HG03139 (cell line): ENCODE measurements around the gene FAM193A.
"Not testable (repeated sequence)": the region's sequence is repeated elsewhere in the genome, so short reads cannot be mapped to it uniquely, and the experiment has no call there.

Source experiments
- ATAC-seq: cut with Tn5 transposase; IDR thresholded peaks from one replicate; pipeline ENCODE4 v1.9.1; 2021; ENCODE audit not compliant: unreplicated experiment

Gene FAM193A

DNA sequence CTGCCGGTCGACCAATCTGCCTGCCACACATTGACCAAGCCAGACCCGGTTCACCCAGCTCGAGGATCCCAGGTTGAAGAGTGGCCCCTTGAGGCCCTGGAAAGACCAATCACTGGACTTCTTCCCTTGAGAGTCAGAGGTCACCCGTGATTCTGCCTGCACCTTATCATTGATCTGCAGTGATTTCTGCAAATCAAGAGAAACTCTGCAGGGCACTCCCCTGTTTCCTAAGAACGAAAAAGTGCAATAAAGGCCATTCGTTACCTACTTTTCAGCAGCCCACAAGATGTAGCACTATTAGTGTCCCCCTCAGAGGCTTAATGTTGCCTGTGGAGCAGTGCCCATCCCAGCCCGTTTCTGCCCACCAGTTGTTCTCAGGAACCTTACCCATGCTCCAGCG lies 22.3 kb upstream of the FAM193A start:
- ATAC-seq = not testable (repeated sequence)

DNA sequence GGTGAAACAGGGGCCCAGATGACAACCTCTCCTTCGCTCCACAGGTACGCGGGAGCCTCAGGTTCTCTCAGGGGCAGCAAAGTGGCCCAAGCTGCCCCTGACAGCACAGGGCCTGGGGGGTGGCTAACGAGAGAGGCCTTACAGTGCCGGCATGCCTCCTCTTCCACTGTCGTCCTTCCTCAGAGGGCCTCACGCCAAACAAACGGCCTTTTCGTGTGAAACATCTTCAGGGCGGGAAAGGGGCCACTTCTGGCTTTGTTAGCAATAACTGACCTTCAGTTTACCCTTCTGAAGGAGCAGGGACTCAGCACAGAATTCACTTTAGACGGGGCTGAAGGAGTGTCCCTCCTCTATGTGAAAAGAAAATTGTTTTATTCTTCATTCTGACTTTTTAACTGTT lies 21.5 kb upstream of the FAM193A start:
- not testable (repeated sequence) for ATAC-seq

DNA sequence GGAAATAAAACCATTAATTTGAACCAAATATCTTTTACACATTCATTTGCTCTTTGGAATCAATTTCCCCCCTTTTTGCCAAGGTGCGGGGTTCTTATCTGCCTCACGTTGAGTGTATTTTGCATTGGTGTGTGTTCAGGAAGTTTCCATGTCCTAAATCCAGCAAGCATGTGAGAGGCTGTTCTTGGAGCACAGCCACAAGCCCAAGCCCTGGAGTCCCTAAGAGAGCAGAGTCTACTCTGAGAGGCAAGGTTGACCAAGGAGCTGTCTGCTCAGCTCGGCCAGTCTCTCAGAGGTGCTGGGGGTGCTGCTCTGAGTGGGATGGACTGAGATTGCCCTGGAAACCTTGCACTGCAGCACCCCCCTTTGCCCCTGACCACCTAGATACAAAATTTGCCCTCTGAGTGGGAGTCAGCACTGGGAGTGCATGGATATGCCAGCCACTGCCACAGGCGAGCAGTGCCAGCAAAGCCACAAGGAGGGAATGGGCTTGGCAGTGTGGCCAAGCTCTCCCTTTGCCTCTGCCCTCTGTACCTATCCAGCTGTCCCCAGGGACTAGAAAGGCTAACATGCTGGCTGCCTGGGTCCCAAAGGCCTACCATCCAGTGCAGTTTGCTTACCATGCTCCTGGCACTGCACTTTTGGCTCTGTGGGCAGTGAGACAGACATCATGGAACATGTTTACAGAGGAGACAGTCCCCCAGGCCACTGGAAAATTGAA lies 20.5 kb upstream of the FAM193A start:
- ATAC-seq = no peak

DNA sequence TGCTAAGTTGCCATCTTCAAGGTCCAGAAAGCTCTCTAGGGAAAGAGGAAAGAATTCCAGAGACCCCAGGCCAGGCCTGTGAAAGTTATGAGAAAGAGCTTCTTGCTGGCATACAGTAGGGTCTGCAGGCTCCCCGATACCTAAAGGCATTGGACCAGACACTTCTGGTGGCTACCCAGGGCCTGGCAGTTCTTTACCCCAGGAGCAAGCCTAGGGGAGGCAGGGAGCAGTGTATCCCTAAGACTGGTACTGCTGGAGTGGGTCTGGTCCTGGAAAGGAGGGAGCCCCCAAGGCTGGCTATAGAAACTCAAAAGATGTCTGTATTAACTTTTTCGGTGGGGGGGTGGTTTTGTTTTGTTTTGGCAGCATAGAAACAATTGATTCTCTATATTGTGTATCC lies 19.8 kb upstream of the FAM193A start:
- no peak for ATAC-seq

DNA sequence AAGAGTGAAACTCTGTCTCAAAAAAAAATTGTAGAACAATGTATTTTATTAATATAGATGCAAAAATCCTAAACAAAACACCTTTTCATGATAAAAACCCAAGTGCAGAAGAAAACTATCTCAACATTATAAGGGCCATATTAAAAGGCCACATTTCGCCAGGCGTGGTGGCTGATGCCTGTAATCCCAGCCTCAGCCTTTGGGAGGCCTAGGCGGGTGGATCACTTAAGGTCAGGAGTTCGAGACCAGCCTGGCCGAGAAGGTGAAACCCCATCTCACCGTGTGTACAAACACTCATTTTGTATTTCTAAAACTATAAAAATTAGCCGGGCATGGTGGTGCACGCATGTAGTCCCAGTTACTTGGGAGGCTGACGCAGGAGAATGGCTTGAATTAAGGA lies 9.9 kb upstream of the FAM193A start:
- no peak for ATAC-seq

DNA sequence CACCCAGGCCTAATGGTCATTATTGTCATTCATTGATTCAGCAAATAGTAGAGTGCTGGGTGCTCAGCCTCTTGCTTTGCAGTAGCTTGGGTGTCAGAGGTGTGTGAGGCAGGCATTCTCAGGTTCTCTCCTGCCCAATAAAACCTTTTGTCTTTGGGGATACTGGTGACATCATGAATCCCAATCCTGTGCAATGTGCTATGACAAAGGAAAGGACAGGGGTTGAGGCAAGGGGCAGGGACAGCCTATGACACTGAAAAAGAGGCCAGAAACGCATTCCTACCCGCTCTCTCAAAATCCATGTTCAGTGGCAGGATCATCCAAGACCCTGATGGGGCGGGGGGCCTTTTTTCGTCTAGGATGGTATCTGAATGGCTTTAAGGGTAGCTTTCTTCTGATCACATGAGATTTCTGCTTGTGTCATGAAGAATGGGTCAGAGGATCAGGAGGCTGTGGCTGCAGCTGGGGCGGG lies 1.5 kb upstream of the FAM193A start:
- no peak for ATAC-seq

DNA sequence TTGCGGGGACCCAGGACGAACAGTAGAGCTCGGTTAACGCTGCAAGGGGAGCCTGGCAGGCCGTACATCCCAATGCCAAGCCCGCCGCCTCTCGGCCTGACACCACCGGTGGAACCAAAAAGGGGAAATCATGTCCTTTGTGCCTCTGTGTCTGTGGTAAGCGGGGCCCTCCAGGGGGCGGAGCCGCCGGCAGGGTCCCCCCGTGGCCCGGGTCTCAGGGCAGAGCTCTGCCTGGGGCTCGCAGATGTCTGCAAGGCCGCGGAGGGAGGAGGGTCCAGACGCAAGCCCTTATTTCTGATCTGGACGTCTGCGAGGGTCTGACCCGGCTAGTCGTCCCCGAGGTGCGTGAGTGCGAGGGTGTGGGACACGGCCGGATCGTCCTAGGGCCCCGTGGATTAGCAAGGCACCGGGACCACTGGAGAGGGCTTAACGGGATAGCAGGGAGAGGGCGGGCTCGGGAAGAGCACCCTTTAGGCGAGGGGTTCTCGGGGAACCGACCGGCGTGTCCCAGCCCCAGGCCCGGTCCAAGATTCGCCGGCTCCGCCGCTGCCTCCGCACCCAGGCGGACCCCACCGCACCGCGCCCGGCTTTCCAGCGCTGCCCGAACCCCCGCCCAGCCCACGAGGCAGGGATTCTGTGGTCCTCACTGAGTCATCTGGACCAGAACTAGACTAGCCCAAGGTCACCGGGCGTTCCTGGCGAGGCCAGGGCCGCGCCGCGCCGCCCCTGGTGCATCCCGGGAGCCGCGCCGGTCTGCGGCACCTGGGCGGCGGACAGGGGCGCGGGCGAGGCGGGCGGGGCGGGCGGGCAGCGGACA lies 863 bp upstream of the FAM193A start:
- ATAC-seq = peak; percentile 14

DNA sequence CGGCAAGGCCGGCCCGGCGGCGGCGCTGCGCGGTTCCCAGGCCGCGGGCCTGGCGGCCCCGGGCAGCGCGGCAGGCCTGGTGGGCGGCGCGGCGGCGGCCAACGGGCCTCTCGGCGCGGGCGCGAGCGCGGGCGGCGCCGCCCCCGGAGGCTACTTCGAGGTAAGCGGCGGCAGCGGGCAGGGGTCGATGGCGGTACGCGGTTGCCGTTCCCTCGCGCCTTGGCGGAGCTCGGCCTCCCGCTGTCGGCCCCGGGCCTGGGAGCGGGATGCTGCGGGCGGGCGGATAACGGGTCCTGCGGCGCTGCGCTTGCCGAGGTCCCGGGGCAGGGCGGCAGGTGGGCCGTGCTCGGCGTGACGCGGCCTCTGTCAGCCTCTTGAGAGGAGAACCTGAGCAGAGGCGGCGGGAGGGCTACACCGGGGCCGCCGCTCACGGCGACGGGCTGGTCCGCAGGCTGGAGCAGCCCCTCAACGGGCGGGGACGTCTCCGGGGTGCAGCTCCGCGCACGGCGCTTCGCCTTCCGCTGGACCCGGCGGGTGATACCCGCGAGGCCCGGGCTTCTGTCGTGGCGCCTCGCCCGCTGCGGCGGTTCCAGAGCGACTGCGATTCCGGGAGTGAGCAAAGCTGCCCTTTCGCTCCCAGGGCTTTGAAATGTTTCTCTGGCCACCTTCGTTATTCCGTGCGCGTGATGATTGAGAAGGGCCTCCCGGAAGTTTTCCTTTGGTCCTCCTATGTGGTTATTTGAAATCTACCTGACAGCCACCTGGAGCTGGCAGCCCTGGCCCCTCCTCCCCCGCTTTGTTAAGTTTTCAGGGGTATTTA lies 774 bp downstream of the FAM193A start:
- ATAC-seq = peak; percentile 20

DNA sequence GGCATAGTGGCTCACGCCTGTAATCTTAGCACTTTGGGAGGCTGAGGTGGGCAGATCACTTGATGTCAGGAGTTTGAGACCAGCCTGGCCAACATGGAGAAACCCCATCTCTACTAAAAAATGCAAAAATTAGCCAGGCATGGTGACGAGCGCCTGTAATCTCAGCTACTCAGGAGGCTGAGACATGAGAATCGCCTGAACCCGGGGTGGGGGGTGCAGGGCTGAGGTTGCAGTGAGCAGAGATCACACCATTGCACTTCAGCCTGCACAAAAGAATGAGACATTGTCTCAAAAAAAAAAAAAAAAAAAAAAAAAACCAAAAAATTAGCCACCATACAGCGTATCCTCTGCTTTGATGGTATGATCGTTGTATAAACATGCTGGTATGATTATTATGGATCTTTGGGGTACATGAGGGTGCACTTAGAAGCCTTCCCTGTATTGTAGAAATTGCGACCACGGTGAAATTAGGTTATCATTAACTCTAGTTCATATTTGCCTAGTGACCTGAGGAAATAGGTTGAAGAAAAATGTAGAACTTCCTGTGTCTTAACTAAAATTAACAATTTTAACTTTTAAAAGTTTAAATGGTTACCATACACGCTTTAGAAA lies 7.2 kb downstream of the FAM193A start:
- not testable (repeated sequence) for ATAC-seq

DNA sequence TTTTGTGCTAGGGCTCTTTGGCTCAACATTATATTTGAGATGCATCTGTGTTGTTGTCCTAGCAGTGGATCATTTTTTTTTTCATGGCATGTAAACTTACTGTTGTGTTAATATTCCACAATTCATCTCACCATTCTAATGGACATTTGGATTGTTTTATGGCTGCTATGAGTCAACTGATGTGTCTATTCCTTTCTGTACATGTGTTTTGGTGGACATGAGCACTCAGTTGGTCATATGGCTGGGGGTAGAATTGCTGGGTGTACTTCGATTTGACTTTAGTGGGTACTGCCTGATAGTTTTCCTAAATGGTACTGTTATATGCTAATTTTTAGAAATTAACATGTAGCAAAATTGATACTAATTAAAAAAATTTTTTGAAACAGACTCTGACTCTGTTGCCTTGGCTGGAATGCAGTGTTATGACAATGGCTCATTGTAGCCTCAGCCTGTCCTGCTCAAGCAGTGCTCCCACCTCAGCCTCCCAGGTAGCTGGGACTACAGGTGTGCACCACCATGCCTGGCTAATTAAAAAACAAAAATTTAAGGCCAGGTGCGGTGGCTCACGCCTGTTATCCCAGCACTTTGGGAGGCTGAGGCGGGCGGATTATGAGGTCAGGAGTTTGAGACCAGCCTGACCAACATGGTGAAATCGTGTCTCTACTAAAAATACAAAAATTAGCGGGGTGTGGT lies 9.0 kb downstream of the FAM193A start:
- ATAC-seq = no peak

DNA sequence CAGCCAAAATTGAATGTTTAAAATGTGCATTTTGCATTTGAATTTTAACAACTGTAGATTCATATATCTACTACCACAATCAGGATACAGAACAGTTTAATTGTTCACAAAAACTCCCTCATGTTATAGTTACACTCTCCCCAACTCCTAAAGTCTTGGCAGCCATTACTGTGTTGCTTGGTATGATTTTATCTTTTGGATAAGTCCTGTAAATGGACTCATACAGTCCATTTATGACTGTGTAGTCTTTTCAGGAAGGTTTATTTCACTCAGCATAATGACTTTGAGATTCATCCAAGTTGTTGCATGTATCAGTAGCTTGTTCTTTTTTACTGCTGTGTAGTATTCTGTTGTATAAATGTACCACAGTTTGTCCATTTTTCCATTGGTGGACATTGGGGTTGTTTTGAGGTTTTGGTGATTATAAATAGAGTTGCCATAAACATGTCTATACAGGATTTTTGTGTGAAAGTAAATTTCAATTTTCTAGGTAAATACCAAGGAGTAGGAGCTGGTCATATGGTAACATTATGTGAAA lies 9.9 kb downstream of the FAM193A start:
- ATAC-seq = no peak

DNA sequence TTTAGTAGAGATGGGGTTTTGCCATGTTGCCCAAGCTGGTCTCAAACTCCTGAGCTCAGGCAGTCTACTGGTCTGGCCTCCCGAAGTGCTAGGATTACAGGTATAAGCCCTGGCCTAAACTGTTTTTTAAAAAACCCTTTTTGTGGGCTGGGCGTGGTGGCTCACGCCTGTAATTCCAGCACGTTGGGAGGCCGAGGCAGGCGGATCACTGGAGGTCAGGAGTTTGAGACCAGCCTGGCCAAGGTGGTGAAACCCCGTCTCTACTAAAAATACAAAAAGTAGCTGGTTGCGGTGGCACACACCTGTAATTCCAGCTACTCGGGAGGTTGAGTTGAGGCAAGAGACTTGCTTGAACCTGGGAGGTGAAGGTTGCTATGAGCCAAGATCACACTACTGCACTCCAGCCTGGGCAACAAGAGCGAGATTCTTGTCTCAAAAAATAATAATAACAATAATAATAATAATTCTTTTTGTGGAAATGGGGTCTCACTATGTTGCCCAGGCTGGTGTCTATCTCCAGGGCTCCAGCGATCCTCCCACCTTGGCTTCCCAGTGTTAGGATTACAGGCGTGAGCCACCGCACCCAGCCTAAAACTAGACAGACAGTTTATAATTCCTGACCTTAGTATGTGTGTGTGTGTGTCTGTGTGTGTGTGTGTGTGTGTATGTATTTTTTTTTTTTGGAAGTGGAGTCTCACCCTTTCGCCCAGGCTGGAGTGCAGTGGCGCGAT lies 10.7 kb downstream of the FAM193A start:
- ATAC-seq = not testable (repeated sequence)

DNA sequence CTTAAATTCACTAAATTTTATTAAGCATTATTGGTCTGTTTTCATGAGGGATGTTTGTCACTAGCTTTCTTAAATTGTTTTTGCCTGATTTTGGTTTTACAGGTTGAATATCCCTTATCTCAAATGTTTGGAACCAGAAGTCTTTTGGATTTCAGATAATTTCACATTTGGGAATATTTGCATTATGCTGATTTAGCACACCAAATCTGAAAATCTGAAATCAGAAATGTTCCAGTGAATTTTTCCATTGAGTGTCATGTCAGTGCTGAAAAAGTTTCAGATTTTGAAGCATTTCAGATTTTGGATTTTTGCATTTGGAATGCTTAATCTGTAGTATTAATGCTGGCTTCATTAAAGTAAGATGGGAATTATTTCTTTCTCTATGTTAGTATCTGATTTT lies 14.7 kb downstream of the FAM193A start:
- no peak for ATAC-seq

DNA sequence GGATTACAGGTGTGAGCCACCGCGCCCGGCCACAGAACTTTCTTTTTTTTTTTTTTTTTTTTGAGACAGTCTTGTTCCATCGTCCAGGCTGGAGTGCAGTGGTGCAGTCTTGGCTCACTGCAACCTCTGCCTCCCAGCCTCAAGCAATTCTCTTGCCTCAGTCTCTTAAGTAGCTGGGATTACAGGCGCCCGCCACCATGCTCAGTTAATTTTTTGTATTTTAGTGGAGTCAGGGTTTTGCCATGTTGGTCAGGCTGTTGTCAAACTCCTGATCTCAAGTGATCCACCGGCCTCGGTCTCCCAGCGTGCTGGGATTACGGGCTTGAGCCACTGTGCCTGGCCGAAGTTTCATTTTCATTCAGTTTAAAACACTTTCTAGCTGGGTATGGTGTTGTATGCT lies 16.4 kb downstream of the FAM193A start:
- no peak for ATAC-seq

DNA sequence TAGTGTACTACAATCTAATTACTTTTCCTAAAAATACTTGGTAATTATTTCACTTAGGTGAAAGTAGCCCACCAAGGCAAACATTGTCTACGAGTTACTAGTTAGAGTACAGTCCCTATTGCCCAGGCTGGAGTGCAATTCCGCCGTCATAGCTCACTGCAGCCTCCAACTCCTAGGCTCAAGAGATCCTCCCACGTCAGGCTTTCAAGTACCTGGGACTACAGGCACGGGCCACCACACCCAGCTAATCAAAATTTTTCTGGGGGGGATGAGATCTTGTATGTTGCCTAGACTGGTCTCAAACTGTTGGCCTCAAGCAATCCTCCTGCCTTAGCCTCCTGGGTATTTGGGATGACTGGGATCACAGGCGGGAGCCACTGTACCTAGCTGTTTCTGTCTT lies 21.9 kb downstream of the FAM193A start:
- ATAC-seq = no peak

DNA sequence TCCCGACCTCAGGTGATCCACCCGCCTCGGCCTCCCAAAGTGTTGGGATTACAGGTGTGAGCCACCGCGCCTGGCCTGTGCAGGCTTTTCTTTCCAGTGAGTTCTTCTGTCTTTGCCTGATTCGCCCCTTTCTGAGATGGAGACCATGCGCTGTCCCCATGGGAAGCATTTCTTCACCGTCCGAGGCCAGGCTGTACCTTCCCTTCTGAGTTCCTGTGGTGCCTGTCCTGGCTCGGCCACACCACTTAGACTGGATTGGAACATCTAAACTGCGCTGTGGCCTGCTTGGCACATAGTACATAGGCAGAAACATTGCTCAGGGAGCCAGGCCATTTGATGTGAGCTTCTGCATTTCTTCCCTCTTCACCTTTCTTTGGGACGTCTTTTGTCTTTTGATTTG lies 23.7 kb downstream of the FAM193A start:
- no peak for ATAC-seq

DNA sequence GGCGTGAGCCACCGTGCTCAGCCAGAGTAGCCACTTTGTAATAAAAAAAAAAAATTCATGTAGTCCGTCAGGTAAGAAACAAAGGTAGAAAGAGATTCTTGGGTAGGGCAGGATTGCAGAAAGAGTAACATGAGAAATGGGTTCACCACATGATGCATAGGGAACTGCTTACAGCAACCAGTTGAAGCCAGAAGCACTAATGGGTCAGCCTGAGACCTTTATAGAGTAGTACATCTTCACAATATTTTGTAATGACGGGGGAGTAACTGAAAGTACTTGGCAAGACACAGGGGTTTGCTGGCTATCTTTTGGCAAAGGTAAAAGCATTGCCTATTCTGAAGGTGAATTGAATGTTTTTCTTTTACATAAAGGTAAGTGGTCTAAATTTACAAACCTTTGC lies 29.1 kb downstream of the FAM193A start:
- ATAC-seq = no peak

DNA sequence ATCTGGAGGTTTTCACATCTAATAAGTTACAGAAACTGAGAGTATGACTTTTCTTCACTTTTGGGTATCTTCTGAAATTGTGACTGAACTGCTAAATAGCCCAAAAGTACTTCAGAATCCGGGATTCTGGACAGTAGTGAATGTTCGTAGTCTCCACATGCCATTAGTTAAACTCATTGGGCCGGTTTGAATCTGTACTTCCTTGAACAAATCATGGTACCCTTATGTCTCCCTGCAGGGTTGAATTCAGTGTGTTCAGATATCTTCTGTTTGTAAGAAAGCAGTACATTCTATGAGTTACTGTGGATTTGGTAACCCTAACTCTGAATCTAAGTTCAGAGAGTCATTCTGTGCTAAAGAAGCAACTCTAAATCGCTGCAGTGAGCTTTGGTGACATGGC lies 33.6 kb downstream of the FAM193A start:
- ATAC-seq = no peak

DNA sequence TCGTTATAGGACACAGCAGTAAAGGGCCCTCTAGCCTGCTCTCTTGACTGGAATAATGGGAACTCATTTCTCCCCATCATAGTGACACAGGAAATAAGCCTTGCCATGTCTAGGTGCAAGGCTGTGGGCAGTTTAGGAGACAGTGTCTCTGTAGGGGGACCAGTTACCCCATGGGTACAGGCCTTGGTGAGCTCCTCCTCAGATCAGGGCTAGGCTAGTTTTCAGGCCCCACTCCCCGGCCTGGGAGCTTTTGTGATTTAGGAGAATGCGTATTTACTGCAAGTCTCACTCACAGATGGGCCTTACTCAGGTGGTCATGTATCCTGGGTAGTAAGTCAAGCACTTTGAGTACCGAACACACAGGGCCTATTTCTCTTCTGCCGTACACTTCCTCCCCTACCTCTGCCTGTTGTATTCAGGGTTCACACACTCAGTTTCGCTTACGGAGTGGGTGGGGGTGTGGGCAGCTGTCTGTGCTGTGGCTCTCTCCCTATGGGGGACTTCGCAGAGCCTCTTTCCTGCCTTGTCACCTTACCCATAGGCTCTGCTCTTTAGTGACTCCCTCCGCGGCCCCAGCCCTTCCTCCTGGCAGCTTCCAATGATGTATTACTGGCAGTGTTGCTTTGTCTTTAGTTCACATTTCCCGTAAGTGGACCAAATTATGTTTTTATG lies 34.2 kb downstream of the FAM193A start:
- peak; percentile 74 for ATAC-seq
